HepG2 (cell line): ENCODE data around the gene SH2D3A. TPM values are rescaled to one million over a fixed set of nuclear protein-coding genes. Genes with fewer than 3 reads are reported as not detected.

Experiments
- AHDC1 ChIP-seq: sonication (generic); formaldehyde crosslinking; IDR thresholded peaks from 2 replicates; pipeline ENCODE4 v1.5.1; 2020; ENCODE audit warnings: mild to moderate bottlenecking, missing genetic modification reagents, borderline replicate concordance
- ARID2 ChIP-seq: sonication (generic); formaldehyde crosslinking; IDR thresholded peaks from 2 replicates; pipeline ENCODE4 v1.8.1; 2022; ENCODE audit warnings: mild to moderate bottlenecking, missing genetic modification reagents, borderline replicate concordance
- ARID3A ChIP-seq: IDR thresholded peaks from 2 replicates; pipeline ENCODE4 v1.6.1; 2012; ENCODE audit warnings: low read depth, low read length, improper control_type of control experiment
- ARNT ChIP-seq: fragments of 450-650 bp; IDR thresholded peaks from 2 replicates; pipeline ENCODE4 v1.6.1; 2017
- ATF7 ChIP-seq, 2 experiments: fragments of 450-650 bp in 1 of 2; sonication (generic) in 1 of 2; formaldehyde crosslinking in 1 of 2; IDR thresholded peaks; 2 replicates each; pipeline versions ENCODE4 v1.4.0 to v1.6.1; 2016 to 2020; ENCODE audit warnings: antibody characterized with exemption in 1 of 2, mild to moderate bottlenecking in 1 of 2, missing genetic modification reagents in 1 of 2
- FLYWCH1 ChIP-seq: sonication (generic); formaldehyde crosslinking; IDR thresholded peaks from 2 replicates; pipeline ENCODE4 v1.8.1; 2023; ENCODE audit warnings: mild to moderate bottlenecking, missing genetic modification reagents
- FOXJ3 ChIP-seq: sonication (generic); formaldehyde crosslinking; IDR thresholded peaks from 2 replicates; pipeline ENCODE4 v1.4.0; 2020; ENCODE audit warnings: missing genetic modification reagents, mild to moderate bottlenecking, borderline replicate concordance
- KMT2B ChIP-seq: IDR thresholded peaks from 2 replicates; pipeline ENCODE4 v1.6.1; 2016; ENCODE audit warnings: missing genetic modification reagents, missing compliant biosample characterization
- TEF ChIP-seq: sonication (generic); formaldehyde crosslinking; IDR thresholded peaks from 2 replicates; pipeline ENCODE4 v1.5.0; 2020; ENCODE audit warnings: missing genetic modification reagents
- ZBTB10 ChIP-seq: sonication (generic); formaldehyde crosslinking; IDR thresholded peaks from 2 replicates; pipeline ENCODE4 v1.4.0; 2020; ENCODE audit warnings: missing genetic modification reagents, borderline replicate concordance
- ZBTB34 ChIP-seq: sonication (generic); formaldehyde crosslinking; IDR thresholded peaks from 2 replicates; pipeline ENCODE4 v1.8.0; 2022; ENCODE audit warnings: mild to moderate bottlenecking, missing genetic modification reagents
- ZNF503 ChIP-seq: sonication (generic); formaldehyde crosslinking; IDR thresholded peaks from 2 replicates; pipeline ENCODE4 v1.4.0; 2020; ENCODE audit warnings: missing genetic modification reagents
- ZNF615 ChIP-seq: sonication (generic); formaldehyde crosslinking; IDR thresholded peaks from 2 replicates; pipeline ENCODE4 v1.5.0; 2020; ENCODE audit warnings: mild to moderate bottlenecking, missing genetic modification reagents, borderline replicate concordance
- ZNF75D ChIP-seq: sonication (generic); formaldehyde crosslinking; IDR thresholded peaks from 2 replicates; pipeline ENCODE4 v1.8.1; 2023; ENCODE audit warnings: missing genetic modification reagents, mild to moderate bottlenecking, borderline replicate concordance
- polyA plus RNA-seq, 8 experiments: library from polyadenylated mRNA; depleted of rRNA in 3 of 8; stranded (reverse) in 7 of 8; unstranded in 1 of 8; fragments of >200 nt; fragmentation: Illumina TruSeq in 4 of 8; extraction: Trizol in 4 of 8; gene quantifications; 2 replicates each; pipeline versions ENCODE4 v1.2.1 to v1.2.3, GENCODE V29; 2011 to 2016; ENCODE audit warnings: low read depth in 4 of 8, missing spikeins in 1 of 8, mixed read lengths in 1 of 8; ENCODE audit not compliant: insufficient read depth in 1 of 8
- total RNA-seq, 5 experiments: library from RNA; depleted of rRNA; stranded (reverse); fragments of >200 nt; fragmentation: Illumina TruSeq; extraction: Trizol; gene quantifications; 2 replicates each; pipeline ENCODE4 v1.2.3, GENCODE V29; 2016; ENCODE audit warnings: low read depth in 1 of 5

SH2D3A gene
- total and polyA plus RNA-seq, 2 of the 13 experiments (the other 11 are each of a cell fraction or from before 2014, with no cell fraction given), result 1.0 to 2.2 TPM

- TF ChIP-seq ZNF503 (CRISPR knock-in tag) (no peak), ZNF615 (CRISPR knock-in tag) (no peak), FOXJ3 (CRISPR knock-in tag) (no peak), TEF (CRISPR knock-in tag) (0 out of 2 replicates have a peak, but pooled peaks have one; percentile 49), KMT2B (CRISPR knock-in tag) (no peak), ZBTB10 (CRISPR knock-in tag) (no peak), ATF7 (IDR thresholded peaks at IDR 0.05) (peak; percentile 94), ATF7 (CRISPR knock-in tag; IDR thresholded peaks at IDR 0.05) (no peak), ZBTB34 (CRISPR knock-in tag) (no peak), ZNF75D (CRISPR knock-in tag) (no peak), ARID2 (CRISPR knock-in tag) (no peak), FLYWCH1 (CRISPR knock-in tag) (no peak), ARNT (no peak), AHDC1 (CRISPR knock-in tag) (no peak), ARID3A (peak; percentile 81)
Measured at GRCh38 chr19:6737284-6737872, 29.9 kb downstream of the SH2D3A start, which contains the start of gene GPR108 (continued).
